Activated T-helper 1 cell treated with anti-CD3 and anti-CD28 coated beads, Interleukin-2, amount 50 U/mL, for 16 hours (primary cell): ENCODE data around the gene TM4SF4.

Experiments
- DNase-seq, 2 donors: peaks; one replicate each; pipeline ENCODE4 v3.0.0-alpha.2; 2020; ENCODE audit warnings: low read depth in 1 of 2, low spot score in 1 of 2

The TM4SF4 gene

DNA sequence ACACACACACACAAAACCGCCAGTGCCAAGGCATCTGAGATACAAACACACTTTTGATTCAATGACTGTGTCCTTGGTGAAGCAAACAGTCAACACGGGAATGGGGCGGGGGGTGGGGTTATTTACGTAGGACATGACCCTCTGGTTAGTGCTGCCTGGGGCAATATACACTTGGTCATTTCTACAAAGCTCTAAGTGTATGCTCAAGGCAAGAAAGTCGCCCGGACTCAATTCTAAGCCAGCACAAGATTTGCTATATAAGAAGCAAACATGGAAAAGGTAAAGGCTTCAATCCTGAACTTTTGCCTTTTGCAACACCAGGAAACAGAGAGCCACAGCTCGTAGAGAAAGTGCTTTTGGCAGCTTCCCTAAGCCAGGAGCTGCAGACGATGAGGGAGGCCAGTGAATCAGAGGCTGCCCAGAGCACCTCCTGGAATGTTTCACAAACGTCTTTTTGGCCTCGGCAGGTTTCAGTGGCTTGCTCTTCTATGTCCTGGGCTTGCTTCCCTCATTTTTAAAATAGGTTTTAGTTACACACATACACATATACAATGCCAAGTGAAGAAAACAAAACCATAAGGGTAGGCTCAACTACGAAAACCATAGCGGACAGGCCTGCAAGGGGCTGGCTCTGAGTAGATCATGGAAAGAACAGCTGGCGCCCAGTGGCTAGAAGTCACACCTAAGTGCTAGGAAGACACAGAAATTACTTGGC, 73.6 kb downstream of the TM4SF4 start:
- DNase-seq = no peak

DNA sequence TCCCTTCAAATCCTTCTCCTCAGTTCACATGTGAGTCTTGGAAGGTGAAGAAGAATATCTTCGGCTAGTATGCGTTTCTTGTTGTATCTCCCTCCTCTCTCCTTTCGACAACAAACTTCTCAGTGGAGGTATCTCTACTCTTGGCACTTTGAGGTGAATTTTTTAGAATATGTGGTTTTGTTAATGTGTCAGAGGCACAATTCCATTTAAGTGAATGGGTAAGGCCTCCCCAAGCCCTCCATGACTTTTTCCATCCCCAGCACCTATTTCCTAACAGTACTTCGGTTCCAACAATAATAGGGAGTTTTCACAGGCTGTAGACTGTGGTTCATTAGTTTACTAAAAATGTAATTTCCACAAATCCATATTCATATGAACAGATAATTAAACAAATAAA, 74.2 kb downstream of the TM4SF4 start:
- DNase-seq = no peak

DNA sequence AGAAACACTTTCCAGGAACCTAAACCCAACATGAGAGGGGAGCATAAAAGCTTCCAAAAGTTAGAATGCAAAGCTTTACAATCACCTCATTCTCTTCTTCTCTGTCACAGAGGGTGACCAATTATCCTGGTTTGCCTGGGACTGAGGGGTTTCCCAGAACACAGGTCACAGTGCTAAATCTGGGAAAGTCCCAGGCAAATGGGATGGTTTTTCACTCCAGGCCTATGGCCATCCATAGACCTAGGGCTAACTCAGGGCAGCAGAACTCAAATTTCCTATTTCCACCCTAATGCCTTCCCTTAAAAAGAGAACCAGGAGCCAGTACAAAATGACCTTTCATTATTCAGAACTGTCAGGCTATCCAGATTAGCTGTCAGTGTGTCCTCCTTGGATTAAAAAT, 77.0 kb downstream of the TM4SF4 start:
- DNase-seq = no peak

DNA sequence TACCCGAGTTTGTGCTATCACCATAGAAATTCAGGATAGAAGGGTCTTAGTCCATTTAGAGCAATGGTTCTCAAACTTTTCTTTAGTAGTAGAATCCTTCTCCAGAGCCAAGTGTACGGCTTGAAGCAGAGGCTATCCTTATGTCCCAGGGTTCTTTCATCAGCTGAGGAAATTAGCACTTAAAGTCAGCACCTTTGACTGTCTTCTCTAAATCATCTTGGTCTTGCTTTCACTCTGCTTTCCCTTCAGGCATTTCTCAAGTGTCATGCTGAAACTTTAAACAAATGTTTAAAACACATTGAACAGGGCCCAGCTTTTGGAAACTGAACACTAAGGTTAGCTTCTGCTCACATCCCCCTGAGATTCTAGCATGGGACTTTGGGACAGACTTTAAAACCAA, 78.2 kb downstream of the TM4SF4 start:
- no peak for DNase-seq
